Right atrium auricular region (tissue), 2 donors: Measurements from ENCODE around the gene TRIO. TPM values are rescaled to one million over a fixed set of nuclear protein-coding genes. Genes with fewer than 3 reads are reported as not detected.

Experiments
- DNase-seq: peaks from one replicate; pipeline ENCODE4 v3.0.0-alpha.2; 2019; ENCODE audit warnings: low spot score
- H3K27ac ChIP-seq, 2 donors: fragments of 200-600 bp; sonication (generic); 1 replicate in 1 of 2; 2 replicates in 1 of 2; pipeline ENCODE4 v1.5.1; 2016 to 2019
- H3K27me3 ChIP-seq, 2 donors: fragments of 200-600 bp; sonication (generic); one replicate each; pipeline versions ENCODE4 v1.5.1 to v1.6.0; 2017 to 2019
- H3K36me3 ChIP-seq: fragments of 200-600 bp; sonication (generic); one replicate; pipeline ENCODE4 v1.5.1; 2016
- H3K4me1 ChIP-seq, 2 donors: fragments of 200-600 bp; sonication (generic); one replicate each; pipeline versions ENCODE4 v1.5.1 to v1.6.0; 2017 to 2019
- H3K4me3 ChIP-seq, 2 donors: fragments of 200-600 bp; sonication (generic); 1 replicate in 1 of 2; 2 replicates in 1 of 2; pipeline ENCODE4 v1.5.1; 2017 to 2019; ENCODE audit warnings: mild to moderate bottlenecking in 1 of 2, moderate library complexity in 1 of 2
- H3K9me3 ChIP-seq, 2 donors: fragments of 200-600 bp; sonication (generic); one replicate each; pipeline ENCODE4 v1.5.1; 2019
- CTCF ChIP-seq, 2 donors: fragments of 200-600 bp; sonication (generic); IDR thresholded peaks; one replicate each; pipeline ENCODE4 v1.5.1; 2019; ENCODE audit warnings: antibody characterized with exemption in 2 of 2
- total RNA-seq, 2 donors: library from RNA; depleted of rRNA; stranded (reverse); fragments of >200 nt; gene quantifications; one replicate each; pipeline ENCODE4 v1.1.0, GENCODE V29; 2016

Gene TRIO
- total RNA-seq, 2 donors from 2014 or later = 51.6 to 67.0 TPM

- Histone ChIP-seq H3K36me3 (peaks cover 8% of the 10 kb centered on the region), H3K4me1 (peaks cover 0 to 61% of the 10 kb centered on the region in 2 donors)
- DNase-seq = no peak
Observed at GRCh38 chr5:14269395-14269794, 126.3 kb downstream of the TRIO start.

DNA sequence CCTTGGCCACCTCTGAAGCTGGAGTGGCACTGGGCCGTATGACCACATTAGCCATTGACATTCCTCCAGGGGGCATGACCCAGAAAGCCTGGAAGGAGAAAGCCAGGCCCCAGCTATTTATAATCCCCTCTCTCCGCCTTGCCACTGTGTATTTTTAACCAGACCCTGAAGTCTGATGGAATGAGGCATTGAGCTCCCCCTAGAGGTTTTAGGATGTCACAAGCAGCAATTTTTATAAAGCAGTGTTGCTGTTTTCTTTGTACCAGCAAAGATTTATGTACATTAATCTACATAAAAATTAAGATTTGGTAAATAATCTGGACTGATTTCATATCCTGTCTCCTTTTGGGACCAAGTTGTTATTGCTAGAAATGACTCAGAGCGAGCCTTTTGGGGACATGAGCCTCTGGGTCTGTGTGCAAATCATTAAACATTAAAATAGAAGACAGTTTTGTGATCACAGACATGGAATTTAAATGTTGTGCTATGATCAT lies 127.1 kb downstream of the TRIO start:
- Histone ChIP-seq H3K36me3 (peaks cover 8% of the 10 kb centered on the region), H3K27ac (peak overlapping the region; percentile 50 to 74), H3K9me3 (no peaks in the 10 kb centered on the region), H3K4me1 (peaks cover 0 to 56% of the 10 kb centered on the region in 2 donors), H3K27me3 (no peaks in the 10 kb centered on the region), H3K4me3 (no peak overlapping the region)
- peak; percentile 62 for DNase-seq
- TF ChIP-seq CTCF (IDR thresholded peaks at IDR 0.05) = peak; percentile 66 to 90

More at GRCh38 chr5:14269395-14269794, 126.3 kb downstream of the TRIO start:
- Histone ChIP-seq H3K27me3 (no peaks in the 10 kb centered on the region), H3K9me3 (no peaks in the 10 kb centered on the region), H3K4me3 (no peak overlapping the region), H3K27ac (peak overlapping the region; percentile 50 to 74)
- no peak for TF ChIP-seq CTCF (IDR thresholded peaks at IDR 0.05)

DNA sequence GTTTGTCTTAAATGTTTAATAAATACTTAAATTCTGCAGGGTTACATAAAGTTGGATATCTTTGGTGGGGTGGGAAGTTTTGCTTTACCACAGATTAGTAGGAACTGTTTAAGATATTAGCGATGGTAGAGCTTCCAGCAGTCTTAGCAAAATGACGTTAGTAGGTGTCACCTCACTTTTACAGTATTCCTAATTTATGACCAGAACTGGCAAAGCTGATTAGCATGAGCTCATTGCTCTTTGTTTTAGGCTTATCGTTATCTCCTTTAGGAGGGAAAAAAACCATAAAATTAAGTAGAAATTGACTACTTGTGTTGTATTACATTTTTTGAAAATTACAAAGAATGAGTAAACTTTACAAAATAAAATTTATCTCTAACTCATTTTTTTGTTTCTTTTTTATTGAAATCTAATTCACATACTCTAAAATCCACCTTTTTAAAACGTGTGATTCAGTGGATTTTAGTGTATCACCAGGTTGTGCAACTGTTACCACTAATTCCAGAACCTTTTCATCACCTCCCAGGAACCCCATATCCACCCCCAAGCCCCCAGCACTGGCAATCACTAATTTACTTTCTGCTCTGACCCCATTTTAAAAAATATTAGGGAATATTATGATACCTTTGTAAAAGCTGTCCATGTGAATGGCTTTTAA lies 129.5 kb downstream of the TRIO start:
- no peak for TF ChIP-seq CTCF (IDR thresholded peaks at IDR 0.05)
- H3K36me3 ChIP-seq = peaks cover 8% of the 10 kb centered on the region
- H3K4me1 ChIP-seq = peaks cover 0 to 37% of the 10 kb centered on the region in 2 donors
- no peak overlapping the region for H3K4me3 ChIP-seq
- no peak overlapping the region for H3K27ac ChIP-seq
- H3K9me3 ChIP-seq = no peaks in the 10 kb centered on the region
- no peaks in the 10 kb centered on the region for H3K27me3 ChIP-seq
- DNase-seq = no peak

DNA sequence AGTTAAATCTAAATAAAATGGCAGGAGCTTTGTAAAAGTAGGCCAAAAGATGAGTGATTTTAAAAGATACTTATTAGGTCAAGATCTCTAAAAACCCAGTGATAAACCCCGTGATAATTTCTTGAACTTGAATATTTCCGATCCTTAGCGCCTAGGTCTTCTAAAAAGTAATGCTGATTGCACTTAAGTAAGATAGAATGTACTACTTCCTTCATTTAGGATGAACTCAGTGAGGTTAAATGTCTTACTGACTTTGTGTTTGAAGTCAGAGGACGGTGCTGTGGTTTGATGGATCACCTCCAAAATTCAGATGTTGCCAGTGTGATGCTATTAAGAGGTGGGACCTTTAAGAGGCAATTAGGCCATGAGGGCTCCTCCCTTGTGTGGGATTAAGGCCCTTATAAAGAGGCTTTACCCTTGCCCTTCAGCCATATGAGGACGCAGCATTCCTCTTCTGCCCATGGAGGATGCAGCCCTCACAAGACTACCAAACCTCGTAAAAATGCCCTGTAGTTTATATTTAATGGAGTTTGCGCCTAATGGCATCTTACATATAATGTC lies 130.1 kb downstream of the TRIO start:
- Histone ChIP-seq H3K4me3 (no peak overlapping the region), H3K4me1 (peaks cover 0 to 32% of the 10 kb centered on the region in 2 donors), H3K36me3 (peaks cover 8% of the 10 kb centered on the region), H3K27me3 (no peaks in the 10 kb centered on the region), H3K27ac (no peak overlapping the region), H3K9me3 (no peaks in the 10 kb centered on the region)
- no peak for DNase-seq
- no peak for TF ChIP-seq CTCF (IDR thresholded peaks at IDR 0.05)

GRCh38 chr5:14276380-14276779 lies 133.2 kb downstream of the TRIO start:
- Histone ChIP-seq H3K27me3 (no peaks in the 10 kb centered on the region), H3K4me1 (peaks cover 0 to 6% of the 10 kb centered on the region in 2 donors), H3K9me3 (no peaks in the 10 kb centered on the region), H3K4me3 (no peak overlapping the region), H3K27ac (no peak overlapping the region), H3K36me3 (peaks cover 10% of the 10 kb centered on the region)
- TF ChIP-seq CTCF (IDR thresholded peaks at IDR 0.05) = no peak
- no peak for DNase-seq
